K562 (cell line): Measurements from ENCODE around the gene LAMP1. TPM values are rescaled to one million over a fixed set of nuclear protein-coding genes. Genes with fewer than 3 reads are reported as not detected.
A peak's percentile ranks its signal among the peaks of the same experiment; 100 is the strongest.

Experiments
- ATAC-seq: fragments of 200-7000 bp; cut with Tn5 transposase; 3 replicates; pipeline ENCODE4 v1.9.1; 2020; ENCODE audit warnings: moderate library complexity
- BruUV-seq: library from RNA; stranded (reverse); fragments of 400-500 nt; replicated peaks from 2 replicates; lab custom pipeline; 2021; lab: Mats Ljungman, UMichigan
- CTCF ChIA-PET: fragments of 300-600 bp; formaldehyde crosslinking; extraction: SDS; loops from one replicate; lab custom pipeline; 2021; ENCODE audit warnings: low intra/inter-chr PET ratio; lab: Yijun Ruan, JAX
- POLR2A ChIA-PET: fragments of 300-600, 350-650 bp; sonication (Branson Sonifier 250); formaldehyde crosslinking; extraction: SDS; loops from one replicate; lab custom pipeline; 2021; ENCODE audit warnings: antibody characterized with exemption, inconsistent platforms; lab: Yijun Ruan, JAX
- DNase-seq, 4 experiments: peaks; one replicate each; pipeline versions ENCODE4 v3.0.0 to v3.0.0-alpha.2; 2011 to 2018; ENCODE audit warnings: low spot score in 3 of 4, mixed read lengths in 3 of 4; ENCODE audit errors: extremely low read depth in 1 of 4
- FAIRE-seq: peaks from 2 replicates; lab custom pipeline; 2011; peaks lifted over from hg19 to GRCh38; lab: Jason Lieb, UNC
- H2AFZ ChIP-seq: 2 replicates; pipeline ENCODE4 v1.6.0; 2011; ENCODE audit warnings: low read depth, low read length, control low read depth, inconsistent platforms
- H3K27ac ChIP-seq: fragments of 200-600 bp; 3 replicates; pipeline ENCODE4 v1.8.0; 2011; ENCODE audit warnings: low read depth, mild to moderate bottlenecking, control low read depth, inconsistent platforms, low read length, moderate library complexity, mixed read lengths; ENCODE audit errors: extremely low read depth
- H3K27me3 ChIP-seq, 2 experiments: fragments of 300-600 bp in 1 of 2; 2 replicates in 1 of 2; 3 replicates in 1 of 2; pipeline versions ENCODE4 v1.6.0 to v1.8.0; 2011; ENCODE audit warnings: inconsistent platforms in 2 of 2, low read length in 2 of 2, mild to moderate bottlenecking in 1 of 2, mixed read lengths in 1 of 2, moderate library complexity in 1 of 2; ENCODE audit not compliant: control insufficient read depth in 2 of 2, insufficient read depth in 2 of 2
- H3K36me3 ChIP-seq: fragments of 300-600 bp; 3 replicates; pipeline ENCODE4 v1.8.0; 2011; ENCODE audit warnings: mild to moderate bottlenecking, low read length, inconsistent platforms; ENCODE audit not compliant: control insufficient read depth, insufficient read depth
- H3K4me1 ChIP-seq, 2 experiments: fragments of 200-600 bp in 1 of 2; replicated peaks in 1 of 2; 2 replicates in 1 of 2; 3 replicates in 1 of 2; pipeline versions ENCODE4 v1.5.1 to v1.8.0; 2011; ENCODE audit warnings: inconsistent platforms in 2 of 2, low read length in 2 of 2, mild to moderate bottlenecking in 1 of 2, mixed read lengths in 1 of 2, moderate library complexity in 1 of 2; ENCODE audit not compliant: control insufficient read depth in 2 of 2, insufficient read depth in 2 of 2
- H3K4me2 ChIP-seq: 2 replicates; pipeline ENCODE4 v1.6.1; 2011; ENCODE audit warnings: low read length, control low read depth, inconsistent platforms, mixed read lengths; ENCODE audit not compliant: insufficient read depth
- H3K4me3 ChIP-seq: fragments of 200-600 bp; sonication (generic), shearing (Covaris generic); 2 replicates; pipeline ENCODE4 v1.5.1; 2016; ENCODE audit warnings: control low read depth, inconsistent platforms
- H3K79me2 ChIP-seq: fragments of 200-600 bp; 3 replicates; pipeline ENCODE4 v1.8.0; 2011; ENCODE audit warnings: low read length, inconsistent platforms; ENCODE audit not compliant: control insufficient read depth, insufficient read depth
- H3K9ac ChIP-seq, 2 experiments: 2 replicates each; pipeline versions ENCODE4 v1.6.0 to v1.6.1; 2011; ENCODE audit warnings: low read depth in 2 of 2, low read length in 2 of 2, control low read depth in 1 of 2, inconsistent platforms in 1 of 2, mild to moderate bottlenecking in 1 of 2, mixed read lengths in 1 of 2; ENCODE audit not compliant: insufficient read depth in 1 of 2
- H3K9me1 ChIP-seq: one replicate; pipeline ENCODE4 v1.6.0; 2011; ENCODE audit warnings: inconsistent platforms, mild to moderate bottlenecking, low read length, moderate library complexity; ENCODE audit not compliant: control insufficient read depth, insufficient read depth
- H3K9me3 ChIP-seq: replicated peaks from 2 replicates; pipeline ENCODE4 v1.5.1; 2011; ENCODE audit warnings: low read depth, low read length, inconsistent platforms; ENCODE audit not compliant: control insufficient read depth, insufficient read depth
- H4K20me1 ChIP-seq: replicated peaks from 2 replicates; pipeline ENCODE4 v1.6.1; 2011; ENCODE audit warnings: low read length, inconsistent platforms, mixed read lengths; ENCODE audit not compliant: control insufficient read depth, insufficient read depth
- BRF2 ChIP-seq: IDR thresholded peaks from 3 replicates; pipeline ENCODE4 v1.6.1; 2011; ENCODE audit warnings: borderline replicate concordance, mild to moderate bottlenecking; ENCODE audit not compliant: insufficient read length, insufficient read depth
- CBFA2T3 ChIP-seq: fragments of 450-650 bp; IDR thresholded peaks from 2 replicates; pipeline ENCODE4 v1.6.1; 2017
- CEBPB ChIP-seq: fragments of 450-650 bp; IDR thresholded peaks from 2 replicates; pipeline ENCODE4 v1.6.1; 2016; ENCODE audit warnings: missing genetic modification characterization, missing compliant biosample characterization
- EP300 ChIP-seq: IDR thresholded peaks from 2 replicates; pipeline ENCODE4 v1.6.1; 2012; ENCODE audit warnings: low read length, improper control_type of control experiment
- NR2C2 ChIP-seq, 2 experiments: fragments of 200-800 bp in 1 of 2; sonication (Bioruptor generic) in 1 of 2; sonication (generic) in 1 of 2; formaldehyde crosslinking in 1 of 2; IDR thresholded peaks; 2 replicates each; pipeline versions ENCODE4 v1.6.1 to v1.8.0; 2016 to 2022; ENCODE audit warnings: mild to moderate bottlenecking in 1 of 2, missing compliant biosample characterization in 1 of 2, missing genetic modification characterization in 1 of 2, missing genetic modification reagents in 1 of 2
- RAD51 ChIP-seq: fragments of 450-650 bp; IDR thresholded peaks from 2 replicates; pipeline ENCODE4 v1.7.1; 2016; ENCODE audit warnings: low read depth, mild to moderate bottlenecking, borderline replicate concordance
- TAF9B ChIP-seq: fragments of 450-650 bp; IDR thresholded peaks from 2 replicates; pipeline ENCODE4 v1.6.1; 2018; ENCODE audit warnings: mild to moderate bottlenecking; ENCODE audit not compliant: partially characterized antibody
- TCF3 ChIP-seq: sonication (generic); formaldehyde crosslinking; IDR thresholded peaks from 2 replicates; pipeline ENCODE4 v1.4.0; 2020; ENCODE audit warnings: mild to moderate bottlenecking, missing genetic modification reagents
- ZNF133 ChIP-seq: fragments of 250-450 bp; sonication (Bioruptor Pico); IDR thresholded peaks from 2 replicates; pipeline ENCODE4 v1.4.0; 2020; ENCODE audit warnings: mild to moderate bottlenecking
- ZNF146 ChIP-seq: IDR thresholded peaks from one replicate; pipeline ENCODE4 v1.6.1; 2018; ENCODE audit warnings: missing compliant biosample characterization; ENCODE audit not compliant: unreplicated experiment
- WGBS: fragments of 100-300 bp; shearing (Covaris generic); methylation state at CpG from one replicate; pipeline ENCODE4 v1.1.6; 2016; ENCODE audit warnings: low coverage, mixed read lengths; ENCODE audit not compliant: insufficient coverage; ENCODE audit errors: missing lambda C conversion rate; 5-methylcytosine and 5-hydroxymethylcytosine counted together
- in situ Hi-C: fragments of 300-500 bp; cut with MboI; formaldehyde crosslinking; loops from 4 replicates; pipeline ENCODE4 v1.15.0; 2018; ENCODE audit warnings: inconsistent platforms, mixed read lengths
- intact Hi-C: fragments of 100-400 bp; cut with micrococcal nuclease; formaldehyde crosslinking; loops from 2 replicates; pipeline ENCODE4 v1.14.2; 2022
- polyA plus RNA-seq, 8 experiments: library from polyadenylated mRNA; depleted of rRNA in 4 of 8; stranded (reverse) in 5 of 8; unstranded in 3 of 8; fragments of >200 nt; fragmentation: Nextera tagmentation in 2 of 8; fragmentation: Illumina TruSeq in 1 of 8; extraction: Ambion mirVana in 2 of 8; extraction: Trizol in 1 of 8; gene quantifications; 2 replicates each; pipeline versions ENCODE4 v1.2.1 to v1.2.3, GENCODE V29; 2011 to 2014; ENCODE audit warnings: inconsistent platforms in 1 of 8, missing spikeins in 1 of 8
- total RNA-seq, 7 experiments: library from RNA; depleted of rRNA in 6 of 7; stranded (reverse); fragments of >200 nt in 6 of 7; fragmentation: Illumina TruSeq in 2 of 7; extraction: Trizol in 2 of 7; gene quantifications; 2 replicates each; pipeline versions ENCODE4 v1.2.1 to v1.2.3, GENCODE V29; 2011 to 2021; ENCODE audit warnings: low replicate concordance in 1 of 7

LAMP1 gene
- total and polyA plus RNA-seq, 9 of the 15 experiments (the other 6 are each of a cell fraction or from before 2014, with no cell fraction given), result 2.2 to 70.1 (median 30.5) TPM

GRCh38 chr13:113359571-113359970 is 62.5 kb downstream of the LAMP1 start:
- WGBS, result 21% methylated on average over 10 of the region's 11 CpGs
- peaks cover 18 to 21% of the 10 kb centered on the region in 2 experiments; a peak in 4 of 5 replicates for H3K4me1 ChIP-seq
- no peak overlapping the region for H2AFZ ChIP-seq
- no peaks in the 10 kb centered on the region for H3K9me1 ChIP-seq
- DNase-seq (no peak), FAIRE-seq (no peak), ATAC-seq (peak; percentile 16)
- H3K4me3 ChIP-seq, result no peak overlapping the region
- intact Hi-C loops, result loop anchor here (5.0 kb wide), 1 partner anchor 62 kb away; the partner anchor contains the start of gene LAMP1
- H3K9ac ChIP-seq, result peak overlapping the region in 1 of 2 experiments; percentile 23; a peak in 1 of 4 replicates
- H4K20me1 ChIP-seq, result no peaks in the 10 kb centered on the region
- ChIA-PET POLR2A (no interaction called here), CTCF (no interaction called here)
- TF ChIP-seq ZNF146 (CRISPR knock-in tag) (no peak), ZNF133 (CRISPR knock-in tag) (no peak), TAF9B (no peak), TCF3 (CRISPR knock-in tag) (0 out of 2 replicates have a peak, but pooled peaks have one; percentile 5), CBFA2T3 (peak; percentile 15; the same call in 1 of the 2 replicates), RAD51 (no peak), NR2C2 (CRISPR knock-in tag; IDR thresholded peaks at IDR 0.05) (no peak), NR2C2 (tag; IDR thresholded peaks at IDR 0.05) (no peak), EP300 (peak; percentile 10; the same call in 1 of the 2 replicates), CEBPB (tag) (no peak), BRF2 (no peak)
- peak overlapping the region; percentile 18 for H3K4me2 ChIP-seq
- peaks cover 8% of the 10 kb centered on the region; the same call in 2 of the 3 replicates for H3K79me2 ChIP-seq
- H3K36me3 ChIP-seq, result 0 out of 3 replicates have a peak, but pooled peaks cover 3% of the 10 kb centered on the region
- no peaks in the 10 kb centered on the region for H3K9me3 ChIP-seq
- in situ Hi-C loops, result no loop called here
- no peaks in the 10 kb centered on the region for H3K27me3 ChIP-seq
- H3K27ac ChIP-seq, result peak overlapping the region; percentile 22; the same call in 2 of the 3 replicates
- no TSS peak for BruUV-seq
